Activated naive CD4-positive, alpha-beta T cell treated with Interleukin-2 at 50 U/mL for 16 hours (primary cell): Measurements from ENCODE around the gene SKI.

Experiments
- DNase-seq: peaks from one replicate; pipeline ENCODE4 v3.0.0-alpha.2; 2020

The SKI gene

DNA sequence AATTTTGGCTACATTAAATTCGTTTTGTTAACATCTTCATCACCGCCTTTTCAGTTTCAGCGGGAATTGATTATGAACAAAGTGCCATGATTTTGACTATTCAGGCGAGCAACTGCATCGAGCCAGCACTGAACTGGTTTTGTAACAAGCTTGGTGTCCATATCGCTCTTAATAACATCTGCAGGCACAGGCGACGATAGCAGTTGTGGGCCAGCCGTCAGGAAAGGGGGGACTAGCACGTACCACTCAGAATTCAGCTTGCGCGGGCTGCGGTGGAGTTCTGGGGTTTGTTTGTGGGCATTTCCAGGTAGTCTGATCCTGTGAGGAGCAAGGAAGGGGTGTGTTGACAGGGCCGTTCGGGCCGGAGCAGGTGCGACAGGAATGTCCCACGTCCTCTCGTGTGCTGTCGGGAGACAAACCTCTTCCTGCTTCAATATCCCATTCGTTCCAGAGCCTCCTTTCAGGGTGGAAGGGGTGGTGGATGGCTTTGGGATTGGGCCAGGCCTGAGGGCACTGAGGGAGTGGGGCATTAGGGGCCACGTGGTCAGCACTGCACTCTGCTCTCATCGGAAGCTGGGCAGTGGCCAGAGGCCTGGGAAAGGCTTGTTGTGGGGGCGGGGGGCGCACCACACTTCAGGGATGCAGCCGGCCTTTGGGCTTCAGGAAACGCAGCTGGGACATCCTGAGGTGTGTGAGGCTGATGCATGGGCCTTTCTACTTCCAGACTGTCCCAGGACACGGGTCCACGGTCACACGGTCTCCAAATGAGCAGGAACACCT, 39.1 kb downstream of the SKI start:
- DNase-seq = no peak

DNA sequence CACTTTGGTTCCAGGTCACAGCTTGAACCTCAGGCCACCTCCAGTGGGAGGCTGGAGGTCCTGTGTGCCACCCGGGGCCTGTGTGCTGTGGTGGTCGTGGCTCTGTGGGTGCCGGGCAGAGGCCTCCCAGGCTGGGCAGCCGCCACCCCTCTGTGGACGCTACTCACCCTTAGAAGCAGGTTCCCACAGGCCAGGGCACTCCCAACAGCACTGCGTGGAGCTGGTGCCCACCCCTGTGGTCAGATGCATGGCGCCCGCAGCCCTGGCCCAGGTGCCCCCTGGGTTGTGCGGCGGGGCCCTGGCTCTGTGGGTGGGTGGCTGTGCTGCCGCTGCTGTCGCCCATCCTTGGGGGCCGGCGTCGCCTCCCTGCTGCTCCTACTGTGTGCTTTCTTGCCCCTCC, 39.7 kb downstream of the SKI start:
- no peak for DNase-seq

DNA sequence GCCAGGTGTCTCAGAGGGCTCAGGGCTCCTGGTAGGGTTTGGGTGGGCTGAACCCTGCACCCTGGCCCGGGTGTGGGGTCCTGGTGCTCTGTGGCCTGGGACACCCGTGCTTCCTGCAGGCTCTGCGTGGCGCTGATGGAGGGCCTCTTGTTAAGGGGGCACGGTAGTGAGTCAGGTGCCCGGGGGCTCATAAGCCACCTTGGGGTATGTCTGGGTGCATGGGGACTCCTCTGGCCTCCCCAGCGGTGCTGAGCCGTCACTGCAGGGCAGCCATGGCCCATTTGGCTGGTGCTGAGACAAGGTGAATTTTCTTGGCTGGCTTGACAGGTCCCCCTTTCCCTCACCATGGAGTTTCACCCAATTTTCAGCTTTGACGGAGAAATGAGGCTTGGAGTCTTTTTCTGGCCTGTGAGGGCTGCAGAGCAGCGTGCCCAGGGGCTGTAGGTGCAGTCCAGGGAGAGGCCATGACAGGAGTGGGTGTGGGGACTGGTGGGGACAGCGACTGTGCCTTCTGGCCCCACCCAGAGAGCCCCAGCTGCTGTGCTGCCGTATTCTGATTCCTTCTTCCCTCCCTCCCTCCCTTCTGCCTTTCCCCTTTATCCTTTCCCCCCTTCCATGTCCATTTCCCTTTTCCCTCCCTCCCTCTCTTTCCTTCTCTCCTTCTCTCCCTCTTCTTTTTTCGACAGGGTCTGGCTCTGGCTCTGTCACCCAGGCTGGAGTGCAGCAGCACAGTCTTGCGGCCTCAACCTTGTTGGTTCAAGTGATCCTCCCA, 40.4 kb downstream of the SKI start:
- DNase-seq = no peak

DNA sequence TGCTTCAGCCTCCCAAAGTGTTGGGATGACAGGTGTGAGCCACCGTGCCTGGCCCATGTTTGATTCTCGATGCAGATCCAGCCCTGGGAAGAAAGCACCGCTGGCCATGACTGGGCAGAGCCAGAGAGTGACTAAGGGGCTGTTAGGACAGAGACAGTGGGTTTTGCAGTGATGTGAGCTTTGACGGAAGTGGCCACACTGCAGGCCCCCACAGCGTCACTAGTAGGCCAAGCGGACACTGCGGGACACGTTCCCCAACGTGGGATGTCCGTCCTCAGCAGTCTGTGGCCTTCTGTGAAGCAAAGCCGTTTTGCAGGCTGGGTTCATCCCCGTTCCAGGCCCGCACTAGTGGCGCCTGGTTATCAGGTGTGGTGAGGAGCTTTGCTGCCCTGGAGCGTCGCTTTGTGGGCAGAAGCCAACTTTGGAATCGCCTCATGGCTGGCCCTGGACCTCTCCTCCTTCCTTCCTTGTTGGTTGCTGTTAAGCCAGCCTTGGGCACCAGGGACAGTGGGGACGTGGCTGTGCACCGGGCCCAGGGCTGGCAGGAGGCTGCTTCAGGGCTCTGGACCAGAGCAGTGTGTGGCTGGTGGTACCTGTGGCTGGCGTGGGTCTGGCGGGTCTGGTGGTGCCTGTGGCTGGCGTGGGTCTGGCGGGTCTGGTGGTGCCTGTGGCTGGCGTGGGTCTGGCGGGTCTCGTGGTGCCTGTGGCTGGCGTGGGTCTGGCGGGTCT, 41.2 kb downstream of the SKI start:
- DNase-seq = no peak

DNA sequence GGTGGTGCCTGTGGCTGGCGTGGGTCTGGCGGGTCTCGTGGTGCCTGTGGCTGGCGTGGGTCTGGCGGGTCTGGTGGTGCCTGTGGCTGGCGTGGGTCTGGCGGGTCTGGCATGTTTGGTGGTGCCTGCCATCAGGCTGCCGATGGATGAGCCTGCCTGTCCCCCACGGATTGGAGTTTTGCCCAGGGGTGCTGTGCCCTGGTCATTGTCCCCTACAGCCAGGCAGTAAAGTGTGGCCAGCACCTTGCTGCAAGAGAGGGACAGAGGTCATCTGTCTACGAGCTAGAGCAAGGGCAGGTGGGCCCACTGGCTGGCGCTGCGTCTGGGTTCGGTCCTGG, 41.8 kb downstream of the SKI start:
- no peak for DNase-seq

DNA sequence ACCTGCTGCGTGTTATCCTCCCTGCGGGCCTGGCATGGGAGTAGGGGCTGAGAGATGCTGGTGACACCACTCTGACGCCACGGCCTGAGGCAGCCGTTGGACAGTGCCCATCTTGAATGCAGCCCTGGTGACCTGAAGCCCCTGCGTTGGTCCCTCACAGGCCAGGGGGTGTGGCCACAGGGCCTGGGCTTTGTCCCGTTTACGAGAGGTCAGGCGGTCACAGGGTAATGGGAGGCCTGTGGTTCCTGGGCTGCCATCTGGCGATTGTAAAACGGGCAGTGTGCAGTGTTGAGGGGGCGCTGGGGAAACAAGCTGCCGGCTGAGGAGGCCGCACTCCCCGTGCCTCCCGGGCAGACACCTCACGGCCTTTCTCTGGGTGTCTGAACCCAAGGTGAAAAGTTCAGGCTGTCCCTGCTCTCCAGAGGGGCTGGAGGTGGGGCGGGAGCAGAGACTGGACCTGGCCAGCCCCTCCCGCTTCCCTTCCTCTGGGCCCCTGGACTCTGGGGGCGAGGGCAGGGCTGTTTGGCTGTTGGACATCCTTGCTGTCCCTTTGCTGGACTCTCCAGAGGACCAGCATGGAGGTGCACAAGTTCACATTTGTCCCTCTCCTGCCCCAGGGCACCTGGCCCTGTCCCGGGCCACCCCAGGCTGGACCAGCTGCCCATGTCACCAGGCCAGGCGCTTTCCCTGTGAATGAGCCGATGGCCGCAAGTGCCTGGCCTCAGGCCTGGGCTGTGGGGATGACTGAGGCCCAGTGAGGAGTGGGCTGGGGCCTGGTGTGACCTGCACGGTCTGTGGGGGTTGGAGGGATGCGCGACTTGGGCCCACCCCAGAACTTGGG, 42.4 kb downstream of the SKI start:
- no peak for DNase-seq

DNA sequence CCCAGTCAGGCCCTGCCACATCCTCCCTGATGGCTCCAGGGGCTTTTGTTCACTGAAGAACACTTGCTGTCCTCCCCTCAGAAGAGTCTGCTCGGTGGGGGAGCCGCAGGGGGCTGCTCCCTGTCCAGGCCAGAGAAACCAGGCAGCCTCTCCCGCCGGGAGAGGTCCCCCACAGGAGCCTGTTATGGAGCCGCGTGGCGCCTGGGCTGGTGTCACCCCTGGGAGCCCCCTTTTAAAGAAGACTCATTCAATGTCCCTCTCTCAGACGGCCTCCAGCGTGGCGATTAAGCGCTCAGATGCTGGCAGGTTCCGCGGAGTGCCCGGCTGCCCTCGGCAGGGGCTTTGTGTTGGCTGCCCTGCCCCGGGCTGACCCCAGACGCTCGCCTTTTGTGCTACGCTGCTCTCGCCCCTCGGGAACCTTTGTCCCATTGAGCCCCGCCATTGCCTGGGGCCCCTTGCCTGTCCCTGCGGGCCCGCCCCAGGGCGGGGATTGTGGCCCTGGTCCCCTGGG, 43.1 kb downstream of the SKI start:
- no peak for DNase-seq

DNA sequence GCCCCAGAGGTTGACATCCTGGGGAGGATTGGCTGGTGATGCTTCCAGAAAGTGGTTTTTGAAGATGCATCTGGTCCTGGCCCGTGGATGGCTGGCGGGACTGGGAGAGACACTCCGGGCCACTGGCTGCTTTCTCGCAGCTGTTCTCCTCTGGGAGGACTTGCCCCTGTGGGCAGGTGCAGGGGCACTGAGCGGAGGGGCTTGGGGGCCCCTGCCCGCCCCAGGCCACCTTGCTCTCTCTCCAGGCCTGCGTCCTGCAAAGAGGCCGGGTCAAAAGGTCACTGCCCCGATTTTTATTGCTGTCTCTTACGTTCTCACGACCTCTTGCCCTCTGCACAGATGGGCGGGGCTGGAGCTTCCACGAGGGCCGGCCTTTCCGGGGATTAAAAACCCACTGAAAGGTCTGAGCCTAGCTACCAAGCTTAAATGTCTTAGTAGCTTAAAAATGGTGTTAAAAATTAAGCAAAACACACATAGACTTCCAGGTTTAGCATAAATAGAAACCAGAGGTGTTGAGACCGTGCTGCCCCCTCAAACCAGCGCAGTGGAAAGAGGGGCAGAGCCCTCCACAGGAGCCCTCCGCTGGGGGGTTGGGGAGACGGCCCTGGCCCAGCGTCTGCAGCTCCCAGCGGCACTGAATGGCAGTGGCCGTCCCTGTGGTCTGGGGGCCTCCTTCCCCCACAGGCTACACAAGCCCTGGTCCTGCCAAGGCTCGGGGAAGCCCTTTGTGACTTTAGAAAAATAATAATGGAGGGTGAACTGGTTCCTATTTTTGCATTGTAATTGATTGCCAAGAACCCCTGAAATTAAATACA, 43.9 kb downstream of the SKI start:
- DNase-seq = no peak

DNA sequence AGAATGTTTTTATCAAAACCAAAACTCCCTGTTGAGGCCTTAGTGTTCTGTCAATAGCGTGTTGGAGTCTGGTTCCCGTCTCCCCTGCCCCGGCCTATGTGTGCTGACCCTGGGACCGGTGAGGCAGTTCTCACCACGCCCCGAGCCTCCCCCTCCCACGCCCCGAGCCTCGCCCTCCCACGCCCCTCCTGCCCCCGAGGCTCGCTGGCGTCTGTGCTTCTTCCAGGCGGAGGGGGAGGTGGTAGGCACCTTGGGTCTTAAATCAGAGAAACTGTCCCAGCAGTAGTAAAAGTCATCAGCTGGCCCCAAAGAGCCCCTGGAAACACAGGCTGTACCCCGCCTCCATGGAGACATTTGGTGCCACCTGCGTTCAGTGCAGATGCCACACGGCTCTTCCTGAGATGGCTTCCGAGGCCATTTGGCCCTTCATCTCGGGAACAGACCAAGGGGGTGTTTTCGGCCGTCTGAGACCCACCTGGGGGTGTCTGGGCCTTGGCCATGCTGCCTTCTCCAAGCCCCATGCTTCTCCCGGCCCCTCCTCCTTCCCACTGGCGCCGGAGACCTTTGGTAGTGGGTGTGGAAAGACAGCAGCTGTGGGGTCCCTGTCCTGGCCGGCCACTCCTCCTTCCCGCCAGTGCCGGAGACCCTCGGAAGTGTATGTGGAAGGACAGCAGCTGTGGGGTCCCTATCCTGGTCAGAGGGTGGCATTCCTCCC, 44.7 kb downstream of the SKI start:
- no peak for DNase-seq

DNA sequence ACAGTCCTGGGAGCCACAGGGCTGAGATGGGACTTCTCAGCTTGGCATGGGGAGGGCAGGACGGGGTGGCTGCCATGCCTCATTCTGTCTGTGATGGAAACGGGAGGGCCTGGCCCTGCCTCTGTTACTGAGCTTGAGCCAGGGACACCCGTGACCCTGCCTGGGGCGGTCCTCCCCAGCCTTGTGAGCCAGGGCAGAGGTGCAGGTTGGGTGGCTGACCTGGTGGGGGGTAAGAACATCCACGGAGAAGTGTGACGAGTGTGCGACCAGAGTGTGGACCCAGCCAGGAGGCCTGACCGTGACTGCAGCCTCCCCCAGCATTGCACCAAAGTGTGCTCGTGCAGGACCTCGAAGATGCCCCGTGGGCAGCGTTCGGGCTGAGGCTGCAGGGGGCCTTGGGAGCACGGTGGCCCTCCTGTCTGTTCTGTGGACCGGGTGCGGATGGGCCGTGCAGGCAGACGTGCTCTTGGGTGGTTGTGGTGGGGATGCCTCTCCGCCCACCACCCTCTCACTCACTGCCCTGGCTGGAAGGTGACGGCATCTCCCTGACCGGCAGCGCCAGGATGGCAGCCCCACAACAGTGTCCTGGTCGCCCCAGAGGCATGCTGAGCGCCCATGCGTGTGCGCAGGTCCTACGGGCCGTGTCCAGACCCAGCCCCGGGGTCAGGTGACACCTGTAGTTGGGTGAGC, 45.4 kb downstream of the SKI start:
- no peak for DNase-seq

DNA sequence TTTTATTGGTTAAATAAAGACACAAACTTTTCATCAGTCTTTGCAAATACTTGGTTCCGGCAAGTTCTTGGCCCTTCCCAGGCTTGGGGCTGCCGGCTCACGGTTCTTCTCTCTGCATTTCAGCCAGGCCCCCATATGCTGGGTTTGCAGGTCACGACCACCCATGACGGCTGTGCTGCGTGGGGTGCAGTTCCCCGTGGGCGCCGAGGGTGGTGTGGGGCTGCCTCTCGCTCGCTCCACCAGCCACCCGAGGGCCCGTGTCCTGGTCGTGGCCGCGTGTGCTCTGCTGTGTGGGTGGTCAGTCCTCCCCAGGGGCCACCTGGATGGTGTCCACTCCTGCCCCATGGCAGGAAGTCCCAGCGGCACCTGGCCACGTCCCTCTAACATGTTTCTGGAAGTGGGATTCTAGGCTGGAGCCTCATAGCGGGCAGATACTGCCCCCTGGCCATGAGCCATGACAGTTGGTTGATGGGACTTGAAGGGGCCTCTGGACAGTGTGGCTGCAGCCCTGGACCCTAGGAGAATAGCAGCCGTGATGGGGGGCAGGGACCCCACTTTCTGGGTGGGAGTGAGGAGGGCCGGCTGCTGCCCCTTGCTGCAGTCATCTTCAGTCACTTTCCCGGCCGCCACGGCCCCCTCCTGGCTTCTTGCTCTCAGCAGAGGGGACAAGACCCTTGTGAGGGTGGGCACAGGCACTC, 46.3 kb downstream of the SKI start:
- no peak for DNase-seq

DNA sequence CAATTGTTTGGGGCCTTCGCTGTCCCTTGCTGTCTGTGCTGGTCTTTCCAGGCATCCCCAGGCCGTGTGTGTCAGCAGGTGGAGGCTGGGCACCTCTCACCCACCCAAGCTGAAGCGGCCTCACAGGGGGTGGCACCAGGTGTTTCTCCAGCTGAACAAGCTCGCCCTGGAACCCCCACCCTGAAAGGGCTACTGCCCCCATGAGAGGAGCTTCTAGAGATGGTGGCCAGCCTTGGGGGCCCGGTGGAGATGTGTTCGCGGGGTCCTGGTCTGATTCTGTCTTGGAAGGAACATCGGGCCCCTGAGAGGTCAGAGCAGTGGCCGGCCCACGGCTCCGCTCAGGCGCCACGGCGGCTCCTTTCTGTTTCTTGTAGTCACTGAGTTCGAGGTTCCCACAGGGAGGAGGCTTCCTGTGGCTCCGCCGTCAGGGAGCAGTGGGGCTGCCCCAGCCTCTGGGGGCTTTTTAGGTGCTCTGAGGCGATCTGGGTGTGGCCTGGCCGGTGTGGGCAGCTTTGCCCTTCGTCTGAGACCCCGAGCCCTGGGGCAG, 46.9 kb downstream of the SKI start:
- no peak for DNase-seq

DNA sequence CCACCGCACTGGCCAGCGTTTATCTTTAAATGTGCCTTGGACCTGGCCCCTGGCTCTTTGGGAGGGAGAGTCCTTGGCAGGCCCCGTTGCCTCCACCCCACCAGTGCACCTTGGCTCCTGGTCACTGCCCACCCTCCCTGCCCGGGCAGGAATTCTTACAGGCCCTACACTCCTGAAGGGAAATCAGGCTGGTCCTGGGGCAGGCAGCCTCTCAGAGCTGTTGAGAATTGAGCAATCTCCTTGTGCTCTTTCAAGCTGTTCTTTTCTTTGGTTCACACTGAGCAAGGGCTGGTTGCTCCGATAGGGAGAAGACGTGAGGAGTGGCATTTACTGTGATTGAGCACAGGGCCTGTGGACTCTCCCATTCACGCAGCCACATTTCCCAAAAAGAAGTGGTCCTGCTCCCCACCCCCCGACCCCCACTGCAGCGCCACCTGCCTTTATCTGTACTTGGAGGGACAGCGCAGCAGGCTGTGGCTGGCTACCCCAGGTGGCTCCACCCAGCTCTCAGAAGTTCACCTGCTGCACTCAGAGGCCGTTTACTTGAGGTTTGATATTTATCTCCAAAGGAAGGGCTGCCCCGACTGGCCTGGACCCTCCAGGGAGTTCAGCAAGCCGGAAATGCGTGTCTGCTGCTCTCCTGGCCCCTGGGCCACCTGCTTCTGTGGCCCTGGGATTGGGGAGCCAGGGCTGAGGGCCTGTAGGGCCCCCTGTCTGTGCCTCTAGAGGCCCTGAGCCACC, 47.8 kb downstream of the SKI start:
- no peak for DNase-seq

DNA sequence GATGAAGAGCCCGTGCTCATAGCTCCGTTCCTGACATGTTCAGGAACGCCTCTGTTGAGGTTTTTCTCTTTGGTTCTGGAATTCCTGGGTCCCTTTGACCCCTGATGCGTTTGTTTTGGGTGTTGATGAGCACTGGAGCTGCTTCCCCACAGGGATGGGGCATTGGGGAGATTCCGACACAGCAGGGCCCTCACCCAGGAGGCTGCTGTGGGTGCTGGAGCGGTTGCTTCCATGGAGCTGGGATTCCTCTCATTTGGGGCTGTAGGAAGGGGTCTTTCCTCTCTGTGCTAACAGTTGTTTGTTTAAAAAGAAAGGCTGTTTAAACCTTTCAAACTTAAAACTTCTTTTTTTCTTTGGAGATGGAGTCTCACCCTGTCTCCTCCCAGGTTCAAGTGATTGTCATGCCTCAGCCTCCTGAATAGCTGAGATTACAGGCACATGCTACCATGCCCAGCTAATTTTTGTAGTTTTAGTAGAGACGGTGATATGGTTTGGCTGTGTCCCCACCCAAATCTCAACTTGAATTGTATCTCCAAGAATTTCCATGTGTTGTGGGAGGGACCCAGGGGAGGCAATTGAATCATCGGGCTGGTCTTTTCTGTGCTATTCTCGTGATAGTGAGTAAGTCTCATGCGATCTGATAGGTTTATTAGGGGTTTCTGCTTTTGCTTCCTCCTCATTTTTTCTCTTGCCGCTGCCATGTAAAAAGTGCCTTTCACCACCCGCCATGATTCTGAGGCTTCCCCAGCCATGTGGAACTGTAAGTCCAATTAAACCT, 48.9 kb downstream of the SKI start:
- DNase-seq = no peak

DNA sequence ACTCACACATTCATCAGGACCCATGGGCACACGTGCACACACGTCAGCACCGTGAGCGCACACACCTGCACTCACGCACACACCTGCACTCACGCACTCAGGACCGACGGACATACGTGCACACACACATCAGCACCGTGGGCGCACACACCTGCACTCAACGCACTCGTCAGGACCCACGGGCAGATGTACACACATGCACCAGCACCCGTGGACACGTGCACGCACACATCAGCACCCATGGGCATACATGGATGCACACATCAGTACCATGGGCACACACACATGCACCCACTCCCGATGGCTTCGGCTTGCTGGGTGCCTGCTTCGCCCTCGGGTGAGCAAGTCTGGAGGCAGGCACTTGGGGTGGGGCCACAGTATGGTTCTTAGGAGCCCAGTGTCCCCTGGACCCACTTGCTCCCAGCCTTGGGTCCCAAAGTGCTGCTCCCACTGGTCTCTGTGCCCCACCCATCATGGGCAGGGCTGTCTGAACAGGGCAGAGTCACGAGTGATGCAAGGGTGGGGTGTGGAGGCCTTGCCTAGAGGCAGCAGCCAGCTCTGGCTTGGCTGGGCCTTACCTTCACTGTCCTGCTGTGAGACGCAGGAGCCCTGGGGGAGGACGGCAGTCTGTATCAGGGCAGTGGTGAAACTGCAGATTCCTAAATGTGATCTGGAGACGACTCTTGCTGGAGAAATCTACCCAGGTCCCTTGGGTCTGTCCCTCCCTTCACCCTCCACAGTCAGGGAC, 49.8 kb downstream of the SKI start:
- DNase-seq = no peak

DNA sequence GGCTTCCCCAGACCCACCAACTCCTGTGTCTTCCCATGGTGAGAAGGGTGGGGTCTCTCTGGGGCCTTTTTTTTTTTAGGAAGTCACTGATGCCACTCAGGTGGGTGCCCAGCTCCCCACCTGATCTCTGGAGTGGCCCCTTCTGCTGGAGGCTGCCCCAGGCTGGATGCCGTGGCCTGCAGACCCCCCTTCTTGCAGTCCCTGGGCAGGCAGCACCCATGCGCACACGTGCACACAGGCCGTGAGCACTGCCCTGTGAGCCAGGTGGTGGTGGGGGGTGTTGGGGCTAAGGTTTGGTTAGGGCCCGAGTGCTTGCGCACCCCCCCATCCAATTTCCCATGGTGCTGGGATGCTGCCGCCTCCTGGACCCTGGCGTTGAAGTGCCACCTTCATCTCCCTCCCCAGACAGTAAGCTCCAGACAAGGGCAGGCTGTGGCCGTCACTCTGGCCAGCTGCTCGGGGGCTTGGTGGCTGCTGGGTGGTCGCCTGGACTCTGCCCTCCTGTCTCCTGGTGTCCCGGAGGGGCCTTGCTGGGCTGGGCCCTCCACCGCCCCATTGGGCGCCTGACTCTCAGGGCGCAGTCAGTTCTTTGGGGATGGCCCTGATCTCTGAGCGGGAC, 50.6 kb downstream of the SKI start:
- DNase-seq = no peak

DNA sequence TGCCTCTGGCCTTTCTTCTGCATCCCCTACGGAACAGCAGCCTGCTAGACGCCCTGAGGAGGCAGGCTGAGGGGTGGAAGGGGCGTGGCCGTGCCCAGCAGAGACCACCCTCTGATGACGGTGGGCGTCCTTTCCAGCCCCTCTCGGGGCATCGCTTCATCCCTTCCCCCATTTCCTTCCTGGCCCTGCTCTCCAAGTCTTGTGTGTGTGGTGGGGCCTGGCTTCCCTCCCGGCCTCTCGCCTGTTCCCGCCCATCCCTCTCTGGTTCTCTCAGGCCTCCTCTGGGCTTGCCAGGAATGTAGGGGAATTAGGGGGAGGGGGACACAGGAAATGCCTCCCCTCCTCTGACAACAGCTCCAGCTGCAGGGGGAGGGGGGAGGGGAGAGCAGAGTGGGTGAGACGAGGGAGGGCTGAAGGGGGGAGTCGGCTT, 51.1 kb downstream of the SKI start:
- no peak for DNase-seq
